Neutrophil (primary cell): Measurements from ENCODE around the gene TAF9B.

Experiments
- H3K27ac ChIP-seq: fragments of 200-600 bp; sonication (generic); 2 replicates; pipeline ENCODE4 v1.5.1; 2016; ENCODE audit warnings: mild to moderate bottlenecking, moderate library complexity
- H3K27me3 ChIP-seq: fragments of 200-600 bp; sonication (generic); 2 replicates; pipeline ENCODE4 v1.6.0; 2016; ENCODE audit warnings: mild to moderate bottlenecking
- H3K36me3 ChIP-seq: fragments of 200-600 bp; sonication (generic); 2 replicates; pipeline ENCODE4 v1.5.1; 2017
- H3K4me1 ChIP-seq, 2 experiments: fragments of 200-600 bp in 1 of 2; sonication (generic) in 1 of 2; 1 replicate in 1 of 2; 2 replicates in 1 of 2; pipeline versions ENCODE4 v1.5.1 to v1.6.1; 2013 to 2016; ENCODE audit warnings: low read depth in 1 of 2, low read length in 1 of 2, mild to moderate bottlenecking in 1 of 2, moderate library complexity in 1 of 2; ENCODE audit not compliant: control insufficient read depth in 1 of 2, insufficient read depth in 1 of 2
- H3K4me3 ChIP-seq, 2 experiments: fragments of 200-600 bp in 1 of 2; sonication (generic) in 1 of 2; 1 replicate in 1 of 2; 2 replicates in 1 of 2; pipeline ENCODE4 v1.5.1; 2013 to 2016; ENCODE audit warnings: low read depth in 1 of 2, low read length in 1 of 2, mild to moderate bottlenecking in 1 of 2, moderate library complexity in 1 of 2
- H3K9me3 ChIP-seq: fragments of 200-600 bp; sonication (generic); 2 replicates; pipeline ENCODE4 v1.5.1; 2016
- TF ChIP-seq, protein P1 (sequence below): fragments of 200-600 bp; sonication (generic); IDR thresholded peaks from 2 replicates; pipeline ENCODE4 v1.5.1; 2016; ENCODE audit warnings: antibody characterized with exemption

The TAF9B gene

DNA sequence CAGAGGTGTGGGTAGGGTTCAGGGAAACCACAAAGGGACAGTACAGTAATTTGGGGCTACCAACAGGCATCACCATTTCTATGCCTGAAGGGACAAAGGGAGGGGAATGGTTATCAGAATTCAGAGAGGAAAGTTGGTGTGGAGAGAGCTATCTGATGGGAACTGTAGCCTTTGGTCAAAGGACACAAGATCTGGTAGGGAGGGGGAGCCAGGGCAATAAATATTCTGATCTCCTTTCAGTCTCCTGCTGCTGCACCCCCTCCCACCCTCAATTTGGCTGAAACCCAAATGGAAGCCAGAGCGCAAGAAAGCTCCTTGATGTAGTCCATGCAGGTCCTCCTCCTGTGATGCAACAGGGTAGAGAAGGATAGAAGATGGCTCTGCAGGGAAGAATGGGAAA lies 20.8 kb downstream of the TAF9B start:
- Histone ChIP-seq H3K4me3 (no peak overlapping the region), H3K27me3 (no peaks in the 10 kb centered on the region), H3K27ac (peak overlapping the region; percentile 58), H3K4me1 (peaks cover 4 to 6% of the 10 kb centered on the region in 2 experiments), H3K36me3 (peaks cover 99% of the 10 kb centered on the region), H3K9me3 (no peaks in the 10 kb centered on the region)
- TF ChIP-seq, protein P1, sequence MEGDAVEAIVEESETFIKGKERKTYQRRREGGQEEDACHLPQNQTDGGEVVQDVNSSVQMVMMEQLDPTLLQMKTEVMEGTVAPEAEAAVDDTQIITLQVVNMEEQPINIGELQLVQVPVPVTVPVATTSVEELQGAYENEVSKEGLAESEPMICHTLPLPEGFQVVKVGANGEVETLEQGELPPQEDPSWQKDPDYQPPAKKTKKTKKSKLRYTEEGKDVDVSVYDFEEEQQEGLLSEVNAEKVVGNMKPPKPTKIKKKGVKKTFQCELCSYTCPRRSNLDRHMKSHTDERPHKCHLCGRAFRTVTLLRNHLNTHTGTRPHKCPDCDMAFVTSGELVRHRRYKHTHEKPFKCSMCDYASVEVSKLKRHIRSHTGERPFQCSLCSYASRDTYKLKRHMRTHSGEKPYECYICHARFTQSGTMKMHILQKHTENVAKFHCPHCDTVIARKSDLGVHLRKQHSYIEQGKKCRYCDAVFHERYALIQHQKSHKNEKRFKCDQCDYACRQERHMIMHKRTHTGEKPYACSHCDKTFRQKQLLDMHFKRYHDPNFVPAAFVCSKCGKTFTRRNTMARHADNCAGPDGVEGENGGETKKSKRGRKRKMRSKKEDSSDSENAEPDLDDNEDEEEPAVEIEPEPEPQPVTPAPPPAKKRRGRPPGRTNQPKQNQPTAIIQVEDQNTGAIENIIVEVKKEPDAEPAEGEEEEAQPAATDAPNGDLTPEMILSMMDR: no peak

DNA sequence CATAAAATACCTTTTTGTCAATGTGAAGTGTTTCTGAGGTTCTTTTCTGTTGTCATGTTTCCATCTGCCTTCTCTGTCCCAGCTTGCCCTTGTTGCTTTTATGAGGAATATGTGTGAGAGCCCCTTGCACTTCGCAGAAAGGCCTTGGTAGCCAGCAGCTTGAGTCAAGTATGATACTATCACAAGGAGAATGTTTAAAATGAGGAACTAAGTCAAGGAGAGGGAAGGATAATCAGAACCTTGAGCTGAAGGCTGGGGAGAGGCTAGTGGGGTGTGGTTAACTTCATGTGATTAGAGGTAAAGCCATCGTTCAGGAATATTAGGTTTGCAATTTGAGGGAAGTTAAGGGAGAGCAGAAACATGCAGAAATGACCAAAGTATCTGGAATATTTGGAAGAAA lies 22.7 kb downstream of the TAF9B start:
- peak overlapping the region; percentile 65 for H3K27ac ChIP-seq
- no peaks in the 10 kb centered on the region for H3K9me3 ChIP-seq
- H3K4me1 ChIP-seq: peaks cover 4 to 6% of the 10 kb centered on the region in 2 experiments
- TF ChIP-seq, protein P1: no peak
- H3K27me3 ChIP-seq: no peaks in the 10 kb centered on the region
- no peak overlapping the region for H3K4me3 ChIP-seq
- peaks cover 84% of the 10 kb centered on the region for H3K36me3 ChIP-seq

DNA sequence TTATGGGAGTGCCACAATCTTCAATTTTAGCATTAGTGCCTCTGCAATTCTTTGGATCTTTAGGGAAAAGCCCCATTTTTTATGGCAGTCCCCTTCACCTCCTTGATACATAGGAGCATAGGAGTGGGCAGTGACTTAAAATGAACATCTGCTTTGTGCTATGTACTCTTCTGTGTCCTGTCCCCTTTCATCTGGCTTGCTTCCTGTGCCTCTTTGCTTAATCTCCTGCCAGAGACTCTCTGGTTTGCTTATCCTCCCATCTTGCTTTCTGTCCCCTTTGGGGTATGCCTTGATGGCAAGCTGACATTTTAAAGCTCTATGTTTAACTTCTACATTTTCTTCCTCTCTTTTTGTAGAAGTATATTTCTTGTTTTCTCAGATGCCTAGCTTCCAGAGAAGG lies 23.1 kb downstream of the TAF9B start:
- Histone ChIP-seq H3K36me3 (peaks cover 84% of the 10 kb centered on the region), H3K4me1 (peaks cover 4 to 6% of the 10 kb centered on the region in 2 experiments), H3K4me3 (no peak overlapping the region), H3K27me3 (no peaks in the 10 kb centered on the region), H3K9me3 (no peaks in the 10 kb centered on the region), H3K27ac (peak overlapping the region; percentile 65)
- TF ChIP-seq, protein P1: no peak

DNA sequence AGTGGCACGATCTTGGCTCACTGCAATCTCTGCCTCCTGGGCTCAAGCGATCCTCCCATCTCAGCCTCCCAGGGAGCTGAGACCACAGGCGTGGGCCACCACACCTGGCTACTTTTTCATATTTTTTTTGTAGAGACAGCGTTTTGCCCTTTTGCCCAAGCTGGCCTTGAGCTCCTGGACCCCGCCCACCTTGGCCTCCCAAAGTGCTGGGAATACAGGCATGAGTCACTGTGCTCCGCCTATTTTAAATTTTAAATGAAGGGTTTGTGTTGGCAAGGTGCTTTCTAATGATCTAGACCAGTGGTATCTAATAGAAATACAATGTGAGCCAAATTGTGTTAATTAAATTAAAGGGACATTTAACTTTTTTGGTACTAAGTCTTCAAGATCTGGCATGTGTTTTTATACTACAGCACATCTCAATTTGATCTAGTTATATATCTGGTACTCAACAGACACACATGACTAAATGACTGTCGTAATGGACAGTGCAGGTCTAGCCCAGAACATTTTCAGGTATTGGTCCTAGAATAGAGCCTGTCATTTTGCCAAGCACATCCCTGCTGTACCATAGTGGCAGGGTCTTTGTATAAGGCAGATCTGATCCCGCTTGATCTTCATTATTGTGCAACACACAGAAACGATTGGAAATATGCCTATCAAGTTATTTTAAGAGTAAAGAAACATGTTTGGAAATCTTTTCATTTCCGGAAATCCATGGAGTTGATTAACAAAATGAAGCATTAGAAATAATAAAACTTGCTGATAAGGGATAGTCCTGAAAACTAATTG lies 28.1 kb downstream of the TAF9B start:
- H3K9me3 ChIP-seq: no peaks in the 10 kb centered on the region
- H3K27ac ChIP-seq: peak overlapping the region; percentile 20
- H3K4me1 ChIP-seq: peaks cover 30 to 32% of the 10 kb centered on the region in 2 experiments
- H3K4me3 ChIP-seq: no peak overlapping the region
- H3K36me3 ChIP-seq: peaks cover 48% of the 10 kb centered on the region
- TF ChIP-seq, protein P1: no peak
- H3K27me3 ChIP-seq: no peaks in the 10 kb centered on the region

DNA sequence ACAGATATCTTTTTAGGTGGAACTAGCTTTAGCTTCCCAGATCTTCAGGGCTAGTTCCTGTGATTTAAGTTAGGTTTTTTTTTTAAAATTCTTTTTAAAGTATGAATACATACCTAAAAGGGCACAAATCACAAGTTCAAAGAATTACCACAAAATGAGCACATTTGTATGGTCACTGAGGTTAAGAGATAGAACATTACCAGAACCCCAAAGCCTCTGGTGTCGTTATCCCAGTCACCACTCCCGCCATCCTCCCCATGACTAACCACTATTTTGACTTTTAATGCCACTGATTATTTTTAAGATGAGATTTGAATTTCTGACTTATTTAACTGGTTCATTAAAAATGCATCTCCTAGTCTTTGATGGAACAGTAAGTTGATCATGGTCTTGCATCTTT lies 30.0 kb downstream of the TAF9B start:
- TF ChIP-seq, protein P1: no peak
- peaks cover 29% of the 10 kb centered on the region for H3K36me3 ChIP-seq

More for the DNA sequence above, 30.0 kb downstream of the TAF9B start:
- H3K27me3 ChIP-seq: no peaks in the 10 kb centered on the region
- H3K27ac ChIP-seq: peak overlapping the region; percentile 97
- no peak overlapping the region for H3K4me3 ChIP-seq
- no peaks in the 10 kb centered on the region for H3K9me3 ChIP-seq
- H3K4me1 ChIP-seq: peaks cover 42 to 45% of the 10 kb centered on the region in 2 experiments
